K562 (cell line): ENCODE results near the gene PRSS21. TPM values are rescaled to one million over a fixed set of nuclear protein-coding genes. Genes with fewer than 3 reads are reported as not detected.

ENCODE experiments used
- ATAC-seq: fragments of 200-7000 bp; cut with Tn5 transposase; 3 replicates; pipeline ENCODE4 v1.9.1; 2020; ENCODE audit warnings: moderate library complexity
- BruUV-seq: library from RNA; stranded (reverse); fragments of 400-500 nt; replicated peaks from 2 replicates; lab custom pipeline; 2021; lab: Mats Ljungman, UMichigan
- CTCF ChIA-PET: fragments of 300-600 bp; formaldehyde crosslinking; extraction: SDS; loops from one replicate; lab custom pipeline; 2021; ENCODE audit warnings: low intra/inter-chr PET ratio; lab: Yijun Ruan, JAX
- POLR2A ChIA-PET: fragments of 300-600, 350-650 bp; sonication (Branson Sonifier 250); formaldehyde crosslinking; extraction: SDS; loops from one replicate; lab custom pipeline; 2021; ENCODE audit warnings: antibody characterized with exemption, inconsistent platforms; lab: Yijun Ruan, JAX
- DNase-seq, 4 experiments: peaks; one replicate each; pipeline versions ENCODE4 v3.0.0 to v3.0.0-alpha.2; 2011 to 2018; ENCODE audit warnings: low spot score in 3 of 4, mixed read lengths in 3 of 4; ENCODE audit errors: extremely low read depth in 1 of 4
- FAIRE-seq: peaks from 2 replicates; lab custom pipeline; 2011; peaks lifted over from hg19 to GRCh38; lab: Jason Lieb, UNC
- H2AFZ ChIP-seq: 2 replicates; pipeline ENCODE4 v1.6.0; 2011; ENCODE audit warnings: low read depth, low read length, control low read depth, inconsistent platforms
- H3K27ac ChIP-seq: fragments of 200-600 bp; 3 replicates; pipeline ENCODE4 v1.8.0; 2011; ENCODE audit warnings: low read depth, mild to moderate bottlenecking, control low read depth, inconsistent platforms, low read length, moderate library complexity, mixed read lengths; ENCODE audit errors: extremely low read depth
- H3K27me3 ChIP-seq, 2 experiments: fragments of 300-600 bp in 1 of 2; 2 replicates in 1 of 2; 3 replicates in 1 of 2; pipeline versions ENCODE4 v1.6.0 to v1.8.0; 2011; ENCODE audit warnings: inconsistent platforms in 2 of 2, low read length in 2 of 2, mild to moderate bottlenecking in 1 of 2, mixed read lengths in 1 of 2, moderate library complexity in 1 of 2; ENCODE audit not compliant: control insufficient read depth in 2 of 2, insufficient read depth in 2 of 2
- H3K36me3 ChIP-seq: fragments of 300-600 bp; 3 replicates; pipeline ENCODE4 v1.8.0; 2011; ENCODE audit warnings: mild to moderate bottlenecking, low read length, inconsistent platforms; ENCODE audit not compliant: control insufficient read depth, insufficient read depth
- H3K4me1 ChIP-seq, 2 experiments: fragments of 200-600 bp in 1 of 2; replicated peaks in 1 of 2; 2 replicates in 1 of 2; 3 replicates in 1 of 2; pipeline versions ENCODE4 v1.5.1 to v1.8.0; 2011; ENCODE audit warnings: inconsistent platforms in 2 of 2, low read length in 2 of 2, mild to moderate bottlenecking in 1 of 2, mixed read lengths in 1 of 2, moderate library complexity in 1 of 2; ENCODE audit not compliant: control insufficient read depth in 2 of 2, insufficient read depth in 2 of 2
- H3K4me2 ChIP-seq: 2 replicates; pipeline ENCODE4 v1.6.1; 2011; ENCODE audit warnings: low read length, control low read depth, inconsistent platforms, mixed read lengths; ENCODE audit not compliant: insufficient read depth
- H3K4me3 ChIP-seq: fragments of 200-600 bp; sonication (generic), shearing (Covaris generic); 2 replicates; pipeline ENCODE4 v1.5.1; 2016; ENCODE audit warnings: control low read depth, inconsistent platforms
- H3K79me2 ChIP-seq: fragments of 200-600 bp; 3 replicates; pipeline ENCODE4 v1.8.0; 2011; ENCODE audit warnings: low read length, inconsistent platforms; ENCODE audit not compliant: control insufficient read depth, insufficient read depth
- H3K9ac ChIP-seq, 2 experiments: 2 replicates each; pipeline versions ENCODE4 v1.6.0 to v1.6.1; 2011; ENCODE audit warnings: low read depth in 2 of 2, low read length in 2 of 2, control low read depth in 1 of 2, inconsistent platforms in 1 of 2, mild to moderate bottlenecking in 1 of 2, mixed read lengths in 1 of 2; ENCODE audit not compliant: insufficient read depth in 1 of 2
- H3K9me1 ChIP-seq: one replicate; pipeline ENCODE4 v1.6.0; 2011; ENCODE audit warnings: inconsistent platforms, mild to moderate bottlenecking, low read length, moderate library complexity; ENCODE audit not compliant: control insufficient read depth, insufficient read depth
- H3K9me3 ChIP-seq: replicated peaks from 2 replicates; pipeline ENCODE4 v1.5.1; 2011; ENCODE audit warnings: low read depth, low read length, inconsistent platforms; ENCODE audit not compliant: control insufficient read depth, insufficient read depth
- H4K20me1 ChIP-seq: replicated peaks from 2 replicates; pipeline ENCODE4 v1.6.1; 2011; ENCODE audit warnings: low read length, inconsistent platforms, mixed read lengths; ENCODE audit not compliant: control insufficient read depth, insufficient read depth
- CGGBP1 ChIP-seq: fragments of 250-450 bp; sonication (Bioruptor Pico); IDR thresholded peaks from 2 replicates; pipeline ENCODE4 v1.9.0; 2021; ENCODE audit warnings: mild to moderate bottlenecking
- KLF6 ChIP-seq: fragments of 250-450 bp; sonication (Bioruptor Pico); IDR thresholded peaks from 2 replicates; pipeline ENCODE4 v1.4.0; 2020; ENCODE audit warnings: mild to moderate bottlenecking, moderate library complexity, borderline replicate concordance
- RBM17 ChIP-seq: fragments of 200-400 bp; formaldehyde crosslinking; IDR thresholded peaks from 2 replicates; pipeline ENCODE4 v1.6.1; 2017; ENCODE audit warnings: low read depth, mild to moderate bottlenecking, low read length, borderline replicate concordance
- SMAD1 ChIP-seq: fragments of 150-350 bp; IDR thresholded peaks from 2 replicates; pipeline ENCODE4 v1.6.1; 2014; ENCODE audit warnings: low read length, low read depth; ENCODE audit not compliant: partially characterized antibody
- TRIM28 ChIP-seq: fragments of 450-650 bp; IDR thresholded peaks from 2 replicates; pipeline ENCODE4 v1.6.1; 2017
- ZHX1 ChIP-seq: fragments of 150-350 bp; conservative IDR thresholded peaks from 2 replicates; pipeline ENCODE4 v1.6.1; 2014; ENCODE audit warnings: low read length
- WGBS: fragments of 100-300 bp; shearing (Covaris generic); methylation state at CpG from one replicate; pipeline ENCODE4 v1.1.6; 2016; ENCODE audit warnings: low coverage, mixed read lengths; ENCODE audit not compliant: insufficient coverage; ENCODE audit errors: missing lambda C conversion rate; 5-methylcytosine and 5-hydroxymethylcytosine counted together
- in situ Hi-C: fragments of 300-500 bp; cut with MboI; formaldehyde crosslinking; loops from 4 replicates; pipeline ENCODE4 v1.15.0; 2018; ENCODE audit warnings: inconsistent platforms, mixed read lengths
- intact Hi-C: fragments of 100-400 bp; cut with micrococcal nuclease; formaldehyde crosslinking; loops from 2 replicates; pipeline ENCODE4 v1.14.2; 2022
- polyA plus RNA-seq, 8 experiments: library from polyadenylated mRNA; depleted of rRNA in 4 of 8; stranded (reverse) in 5 of 8; unstranded in 3 of 8; fragments of >200 nt; fragmentation: Nextera tagmentation in 2 of 8; fragmentation: Illumina TruSeq in 1 of 8; extraction: Ambion mirVana in 2 of 8; extraction: Trizol in 1 of 8; gene quantifications; 2 replicates each; pipeline versions ENCODE4 v1.2.1 to v1.2.3, GENCODE V29; 2011 to 2014; ENCODE audit warnings: inconsistent platforms in 1 of 8, missing spikeins in 1 of 8
- total RNA-seq, 7 experiments: library from RNA; depleted of rRNA in 6 of 7; stranded (reverse); fragments of >200 nt in 6 of 7; fragmentation: Illumina TruSeq in 2 of 7; extraction: Trizol in 2 of 7; gene quantifications; 2 replicates each; pipeline versions ENCODE4 v1.2.1 to v1.2.3, GENCODE V29; 2011 to 2021; ENCODE audit warnings: low replicate concordance in 1 of 7
- TF ChIP-seq, protein P1 (sequence below): fragments of 250-450 bp; sonication (Bioruptor Pico); IDR thresholded peaks from 2 replicates; pipeline ENCODE4 v1.4.0; 2020; ENCODE audit warnings: mild to moderate bottlenecking, moderate library complexity, borderline replicate concordance
- TF ChIP-seq, protein P2 (sequence below): fragments of 250-450 bp; sonication (Bioruptor Pico); IDR thresholded peaks from 2 replicates; pipeline ENCODE4 v1.5.0; 2022; ENCODE audit warnings: mild to moderate bottlenecking

The PRSS21 gene
- total and polyA plus RNA-seq, 9 of the 15 experiments (the other 6 are each of a cell fraction or from before 2014, with no cell fraction given): 12.1 to 121 (median 61.3) TPM

GRCh38 chr16:2821487-2822157 lies 4.6 kb downstream of the PRSS21 start:
- WGBS: 79% methylated on average over 9 of the region's 9 CpGs
- TF ChIP-seq RBM17 (no peak), ZHX1 (no peak), SMAD1 (no peak), CGGBP1 (CRISPR knock-in tag) (no peak), TRIM28 (no peak), KLF6 (CRISPR knock-in tag) (no peak)
- TF ChIP-seq, protein P1, sequence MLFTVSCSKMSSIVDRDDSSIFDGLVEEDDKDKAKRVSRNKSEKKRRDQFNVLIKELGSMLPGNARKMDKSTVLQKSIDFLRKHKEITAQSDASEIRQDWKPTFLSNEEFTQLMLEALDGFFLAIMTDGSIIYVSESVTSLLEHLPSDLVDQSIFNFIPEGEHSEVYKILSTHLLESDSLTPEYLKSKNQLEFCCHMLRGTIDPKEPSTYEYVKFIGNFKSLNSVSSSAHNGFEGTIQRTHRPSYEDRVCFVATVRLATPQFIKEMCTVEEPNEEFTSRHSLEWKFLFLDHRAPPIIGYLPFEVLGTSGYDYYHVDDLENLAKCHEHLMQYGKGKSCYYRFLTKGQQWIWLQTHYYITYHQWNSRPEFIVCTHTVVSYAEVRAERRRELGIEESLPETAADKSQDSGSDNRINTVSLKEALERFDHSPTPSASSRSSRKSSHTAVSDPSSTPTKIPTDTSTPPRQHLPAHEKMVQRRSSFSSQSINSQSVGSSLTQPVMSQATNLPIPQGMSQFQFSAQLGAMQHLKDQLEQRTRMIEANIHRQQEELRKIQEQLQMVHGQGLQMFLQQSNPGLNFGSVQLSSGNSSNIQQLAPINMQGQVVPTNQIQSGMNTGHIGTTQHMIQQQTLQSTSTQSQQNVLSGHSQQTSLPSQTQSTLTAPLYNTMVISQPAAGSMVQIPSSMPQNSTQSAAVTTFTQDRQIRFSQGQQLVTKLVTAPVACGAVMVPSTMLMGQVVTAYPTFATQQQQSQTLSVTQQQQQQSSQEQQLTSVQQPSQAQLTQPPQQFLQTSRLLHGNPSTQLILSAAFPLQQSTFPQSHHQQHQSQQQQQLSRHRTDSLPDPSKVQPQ (CRISPR knock-in tag): no peak
- TF ChIP-seq, protein P2, sequence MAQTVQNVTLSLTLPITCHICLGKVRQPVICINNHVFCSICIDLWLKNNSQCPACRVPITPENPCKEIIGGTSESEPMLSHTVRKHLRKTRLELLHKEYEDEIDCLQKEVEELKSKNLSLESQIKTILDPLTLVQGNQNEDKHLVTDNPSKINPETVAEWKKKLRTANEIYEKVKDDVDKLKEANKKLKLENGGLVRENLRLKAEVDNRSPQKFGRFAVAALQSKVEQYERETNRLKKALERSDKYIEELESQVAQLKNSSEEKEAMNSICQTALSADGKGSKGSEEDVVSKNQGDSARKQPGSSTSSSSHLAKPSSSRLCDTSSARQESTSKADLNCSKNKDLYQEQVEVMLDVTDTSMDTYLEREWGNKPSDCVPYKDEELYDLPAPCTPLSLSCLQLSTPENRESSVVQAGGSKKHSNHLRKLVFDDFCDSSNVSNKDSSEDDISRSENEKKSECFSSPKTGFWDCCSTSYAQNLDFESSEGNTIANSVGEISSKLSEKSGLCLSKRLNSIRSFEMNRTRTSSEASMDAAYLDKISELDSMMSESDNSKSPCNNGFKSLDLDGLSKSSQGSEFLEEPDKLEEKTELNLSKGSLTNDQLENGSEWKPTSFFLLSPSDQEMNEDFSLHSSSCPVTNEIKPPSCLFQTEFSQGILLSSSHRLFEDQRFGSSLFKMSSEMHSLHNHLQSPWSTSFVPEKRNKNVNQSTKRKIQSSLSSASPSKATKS (CRISPR knock-in tag): no peak
- H2AFZ ChIP-seq: no peak overlapping the region
- no peak overlapping the region for H3K4me2 ChIP-seq
- H3K4me3 ChIP-seq: no peak overlapping the region
- intact Hi-C loops: no loop called here
- peaks cover 27% of the 10 kb centered on the region for H3K79me2 ChIP-seq
- CTCF ChIA-PET: no interaction called here
- FAIRE-seq: no peak
- H3K9ac ChIP-seq: peak overlapping the region in 1 of 2 experiments; percentile 43; a peak in 1 of 4 replicates
- H3K4me1 ChIP-seq: peaks cover 8 to 51% of the 10 kb centered on the region in 2 experiments; a peak in 4 of 5 replicates
- H3K9me1 ChIP-seq: no peaks in the 10 kb centered on the region
- no peak for DNase-seq
- no peak overlapping the region for H3K27ac ChIP-seq
- BruUV-seq: no TSS peak
- peaks cover 32% of the 10 kb centered on the region; the same call in 2 of the 3 replicates for H3K36me3 ChIP-seq
- POLR2A ChIA-PET: interaction anchor here (0.6 to 1.2 kb wide), 6 partner anchors 8 to 764 kb away, joined by 3 to 5 read pairs (median 3); partner anchors contain the start of gene PRSS33
- H3K27me3 ChIP-seq: peaks cover under 1 to 11% of the 10 kb centered on the region in 2 experiments; a peak in 3 of 5 replicates
- in situ Hi-C loops: no loop called here
- H3K9me3 ChIP-seq: no peaks in the 10 kb centered on the region
- 0 out of 2 replicates have a peak, but pooled peaks cover 4% of the 10 kb centered on the region for H4K20me1 ChIP-seq
- no peak for ATAC-seq
